ENCODE results near the gene SEMA5A. TPM values are rescaled to one million over a fixed set of nuclear protein-coding genes. Genes with fewer than 3 reads are reported as not detected.

The SEMA5A gene
- total RNA-seq, 1 experiment from 2014 or later: 9.3 TPM

DNA sequence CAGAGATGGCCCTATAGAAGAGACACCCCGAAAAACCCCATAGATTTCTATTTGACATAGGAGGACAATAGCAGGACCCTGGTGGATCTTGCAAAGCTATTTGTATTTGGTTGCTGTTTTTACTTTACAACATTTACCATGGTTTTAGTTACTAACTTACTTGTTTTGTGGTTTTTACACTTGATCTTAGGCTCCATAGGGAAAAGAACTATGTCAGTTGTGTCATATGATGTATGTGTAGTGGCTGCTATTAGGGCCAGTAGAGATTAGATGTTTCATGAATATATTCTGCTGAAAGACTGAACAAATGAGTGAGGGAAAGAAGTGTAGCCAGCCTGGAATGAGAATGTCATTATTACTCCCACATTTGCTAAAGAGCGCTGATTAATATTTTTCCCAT, 388.1 kb downstream of the SEMA5A start:
- Mint-ChIP-seq H3K9me3 (peaks cover 12% of the 10 kb centered on the region), H3K4me3 (no peak overlapping the region), H3K4me1 (no peaks in the 10 kb centered on the region), H3K27me3 (ENCODE audit: low read depth) (no peaks in the 10 kb centered on the region), H3K27ac (no peak overlapping the region), H3K36me3 (no peaks in the 10 kb centered on the region)
- ChIA-PET POLR2A (no interaction called here), CTCF (no interaction called here)
- ATAC-seq: no peak
- TF ChIP-seq FOXJ3 (CRISPR knock-in tag; IDR thresholded peaks at IDR 0.05; ENCODE audit: borderline replicate concordance) (no peak), NR1H2 (CRISPR knock-in tag; IDR thresholded peaks at IDR 0.05) (no peak), ZNF671 (CRISPR knock-in tag; IDR thresholded peaks at IDR 0.05) (no peak), MXD4 (CRISPR knock-in tag; IDR thresholded peaks at IDR 0.05; ENCODE audit: borderline replicate concordance) (no peak), JAZF1 (CRISPR knock-in tag; IDR thresholded peaks at IDR 0.05) (no peak), ZBTB21 (CRISPR knock-in tag; IDR thresholded peaks at IDR 0.05; ENCODE audit: borderline replicate concordance) (no peak), NFYB (CRISPR knock-in tag; conservative IDR thresholded peaks at IDR 0.05; ENCODE audit: low read depth) (no peak), ZNF416 (CRISPR knock-in tag; IDR thresholded peaks at IDR 0.05) (no peak), SMAD3 (CRISPR knock-in tag; IDR thresholded peaks at IDR 0.05; ENCODE audit: borderline replicate concordance) (no peak), ARID4B (CRISPR knock-in tag; IDR thresholded peaks at IDR 0.05; ENCODE audit: borderline replicate concordance) (no peak), TP53 (CRISPR knock-in tag; IDR thresholded peaks at IDR 0.05) (no peak), NR3C1 (CRISPR knock-in tag; conservative IDR thresholded peaks at IDR 0.05; ENCODE audit: low read depth) (no peak), E2F4 (CRISPR knock-in tag; IDR thresholded peaks at IDR 0.05; ENCODE audit: borderline replicate concordance, low read depth) (no peak)
- TF ChIP-seq, protein P1, sequence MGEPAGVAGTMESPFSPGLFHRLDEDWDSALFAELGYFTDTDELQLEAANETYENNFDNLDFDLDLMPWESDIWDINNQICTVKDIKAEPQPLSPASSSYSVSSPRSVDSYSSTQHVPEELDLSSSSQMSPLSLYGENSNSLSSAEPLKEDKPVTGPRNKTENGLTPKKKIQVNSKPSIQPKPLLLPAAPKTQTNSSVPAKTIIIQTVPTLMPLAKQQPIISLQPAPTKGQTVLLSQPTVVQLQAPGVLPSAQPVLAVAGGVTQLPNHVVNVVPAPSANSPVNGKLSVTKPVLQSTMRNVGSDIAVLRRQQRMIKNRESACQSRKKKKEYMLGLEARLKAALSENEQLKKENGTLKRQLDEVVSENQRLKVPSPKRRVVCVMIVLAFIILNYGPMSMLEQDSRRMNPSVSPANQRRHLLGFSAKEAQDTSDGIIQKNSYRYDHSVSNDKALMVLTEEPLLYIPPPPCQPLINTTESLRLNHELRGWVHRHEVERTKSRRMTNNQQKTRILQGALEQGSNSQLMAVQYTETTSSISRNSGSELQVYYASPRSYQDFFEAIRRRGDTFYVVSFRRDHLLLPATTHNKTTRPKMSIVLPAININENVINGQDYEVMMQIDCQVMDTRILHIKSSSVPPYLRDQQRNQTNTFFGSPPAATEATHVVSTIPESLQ (CRISPR knock-in tag; IDR thresholded peaks at IDR 0.05): no peak
- TF ChIP-seq, protein P2, sequence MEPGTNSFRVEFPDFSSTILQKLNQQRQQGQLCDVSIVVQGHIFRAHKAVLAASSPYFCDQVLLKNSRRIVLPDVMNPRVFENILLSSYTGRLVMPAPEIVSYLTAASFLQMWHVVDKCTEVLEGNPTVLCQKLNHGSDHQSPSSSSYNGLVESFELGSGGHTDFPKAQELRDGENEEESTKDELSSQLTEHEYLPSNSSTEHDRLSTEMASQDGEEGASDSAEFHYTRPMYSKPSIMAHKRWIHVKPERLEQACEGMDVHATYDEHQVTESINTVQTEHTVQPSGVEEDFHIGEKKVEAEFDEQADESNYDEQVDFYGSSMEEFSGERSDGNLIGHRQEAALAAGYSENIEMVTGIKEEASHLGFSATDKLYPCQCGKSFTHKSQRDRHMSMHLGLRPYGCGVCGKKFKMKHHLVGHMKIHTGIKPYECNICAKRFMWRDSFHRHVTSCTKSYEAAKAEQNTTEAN (CRISPR knock-in tag; IDR thresholded peaks at IDR 0.05): no peak
- TF ChIP-seq, protein P3, sequence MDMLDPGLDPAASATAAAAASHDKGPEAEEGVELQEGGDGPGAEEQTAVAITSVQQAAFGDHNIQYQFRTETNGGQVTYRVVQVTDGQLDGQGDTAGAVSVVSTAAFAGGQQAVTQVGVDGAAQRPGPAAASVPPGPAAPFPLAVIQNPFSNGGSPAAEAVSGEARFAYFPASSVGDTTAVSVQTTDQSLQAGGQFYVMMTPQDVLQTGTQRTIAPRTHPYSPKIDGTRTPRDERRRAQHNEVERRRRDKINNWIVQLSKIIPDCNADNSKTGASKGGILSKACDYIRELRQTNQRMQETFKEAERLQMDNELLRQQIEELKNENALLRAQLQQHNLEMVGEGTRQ (CRISPR knock-in tag; IDR thresholded peaks at IDR 0.05): no peak
- TF ChIP-seq, protein P4, sequence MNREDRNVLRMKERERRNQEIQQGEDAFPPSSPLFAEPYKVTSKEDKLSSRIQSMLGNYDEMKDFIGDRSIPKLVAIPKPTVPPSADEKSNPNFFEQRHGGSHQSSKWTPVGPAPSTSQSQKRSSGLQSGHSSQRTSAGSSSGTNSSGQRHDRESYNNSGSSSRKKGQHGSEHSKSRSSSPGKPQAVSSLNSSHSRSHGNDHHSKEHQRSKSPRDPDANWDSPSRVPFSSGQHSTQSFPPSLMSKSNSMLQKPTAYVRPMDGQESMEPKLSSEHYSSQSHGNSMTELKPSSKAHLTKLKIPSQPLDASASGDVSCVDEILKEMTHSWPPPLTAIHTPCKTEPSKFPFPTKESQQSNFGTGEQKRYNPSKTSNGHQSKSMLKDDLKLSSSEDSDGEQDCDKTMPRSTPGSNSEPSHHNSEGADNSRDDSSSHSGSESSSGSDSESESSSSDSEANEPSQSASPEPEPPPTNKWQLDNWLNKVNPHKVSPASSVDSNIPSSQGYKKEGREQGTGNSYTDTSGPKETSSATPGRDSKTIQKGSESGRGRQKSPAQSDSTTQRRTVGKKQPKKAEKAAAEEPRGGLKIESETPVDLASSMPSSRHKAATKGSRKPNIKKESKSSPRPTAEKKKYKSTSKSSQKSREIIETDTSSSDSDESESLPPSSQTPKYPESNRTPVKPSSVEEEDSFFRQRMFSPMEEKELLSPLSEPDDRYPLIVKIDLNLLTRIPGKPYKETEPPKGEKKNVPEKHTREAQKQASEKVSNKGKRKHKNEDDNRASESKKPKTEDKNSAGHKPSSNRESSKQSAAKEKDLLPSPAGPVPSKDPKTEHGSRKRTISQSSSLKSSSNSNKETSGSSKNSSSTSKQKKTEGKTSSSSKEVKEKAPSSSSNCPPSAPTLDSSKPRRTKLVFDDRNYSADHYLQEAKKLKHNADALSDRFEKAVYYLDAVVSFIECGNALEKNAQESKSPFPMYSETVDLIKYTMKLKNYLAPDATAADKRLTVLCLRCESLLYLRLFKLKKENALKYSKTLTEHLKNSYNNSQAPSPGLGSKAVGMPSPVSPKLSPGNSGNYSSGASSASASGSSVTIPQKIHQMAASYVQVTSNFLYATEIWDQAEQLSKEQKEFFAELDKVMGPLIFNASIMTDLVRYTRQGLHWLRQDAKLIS (CRISPR knock-in tag; IDR thresholded peaks at IDR 0.05; ENCODE audit: borderline replicate concordance): no peak
- TF ChIP-seq, protein P5, sequence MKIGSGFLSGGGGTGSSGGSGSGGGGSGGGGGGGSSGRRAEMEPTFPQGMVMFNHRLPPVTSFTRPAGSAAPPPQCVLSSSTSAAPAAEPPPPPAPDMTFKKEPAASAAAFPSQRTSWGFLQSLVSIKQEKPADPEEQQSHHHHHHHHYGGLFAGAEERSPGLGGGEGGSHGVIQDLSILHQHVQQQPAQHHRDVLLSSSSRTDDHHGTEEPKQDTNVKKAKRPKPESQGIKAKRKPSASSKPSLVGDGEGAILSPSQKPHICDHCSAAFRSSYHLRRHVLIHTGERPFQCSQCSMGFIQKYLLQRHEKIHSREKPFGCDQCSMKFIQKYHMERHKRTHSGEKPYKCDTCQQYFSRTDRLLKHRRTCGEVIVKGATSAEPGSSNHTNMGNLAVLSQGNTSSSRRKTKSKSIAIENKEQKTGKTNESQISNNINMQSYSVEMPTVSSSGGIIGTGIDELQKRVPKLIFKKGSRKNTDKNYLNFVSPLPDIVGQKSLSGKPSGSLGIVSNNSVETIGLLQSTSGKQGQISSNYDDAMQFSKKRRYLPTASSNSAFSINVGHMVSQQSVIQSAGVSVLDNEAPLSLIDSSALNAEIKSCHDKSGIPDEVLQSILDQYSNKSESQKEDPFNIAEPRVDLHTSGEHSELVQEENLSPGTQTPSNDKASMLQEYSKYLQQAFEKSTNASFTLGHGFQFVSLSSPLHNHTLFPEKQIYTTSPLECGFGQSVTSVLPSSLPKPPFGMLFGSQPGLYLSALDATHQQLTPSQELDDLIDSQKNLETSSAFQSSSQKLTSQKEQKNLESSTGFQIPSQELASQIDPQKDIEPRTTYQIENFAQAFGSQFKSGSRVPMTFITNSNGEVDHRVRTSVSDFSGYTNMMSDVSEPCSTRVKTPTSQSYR (CRISPR knock-in tag; IDR thresholded peaks at IDR 0.05): no peak
- no peak for DNase-seq (ENCODE audit: low spot score)

Data from WTC11 (cell line).